Transverse colon (tissue), 3 donors: ENCODE data around the gene RUBCN.

Experiments used
- EP300 ChIP-seq: sonication (generic); formaldehyde crosslinking; IDR thresholded peaks from one replicate; pipeline ENCODE4 v1.6.1; 2017; ENCODE audit warnings: antibody characterized with exemption, low read depth
- TF ChIP-seq, protein P1 (sequence below), 5 experiments: fragments of 200-600 bp in 3 of 5; fragments of 450-650 bp in 2 of 5; sonication (generic) in 3 of 5; IDR thresholded peaks; 1 replicate in 2 of 5; 2 replicates in 3 of 5; pipeline ENCODE4 v1.5.1; 2016 to 2017; ENCODE audit warnings: antibody characterized with exemption in 5 of 5, inconsistent platforms in 3 of 5, mild to moderate bottlenecking in 2 of 5, moderate library complexity in 1 of 5

DNA sequence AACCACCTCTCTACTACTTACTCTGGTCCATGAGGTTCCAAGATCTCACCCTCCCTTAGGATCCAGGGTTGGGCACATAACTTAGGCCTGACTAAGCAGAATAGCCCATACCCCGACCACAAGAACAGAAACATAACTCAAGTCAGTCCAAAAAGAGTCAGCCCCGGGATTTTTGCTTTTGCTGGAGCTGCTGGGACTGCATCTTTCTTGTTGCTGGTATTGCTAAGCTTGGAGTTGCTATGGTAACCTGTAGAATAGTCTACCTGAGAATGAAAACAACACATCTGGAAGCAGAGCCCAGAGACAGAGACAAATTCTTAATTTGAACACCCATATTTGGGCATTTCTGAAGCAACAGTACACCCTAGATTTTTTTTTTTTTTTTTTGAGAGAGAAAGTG lies 6.5 kb downstream of the RUBCN start:
- TF ChIP-seq, protein P1, sequence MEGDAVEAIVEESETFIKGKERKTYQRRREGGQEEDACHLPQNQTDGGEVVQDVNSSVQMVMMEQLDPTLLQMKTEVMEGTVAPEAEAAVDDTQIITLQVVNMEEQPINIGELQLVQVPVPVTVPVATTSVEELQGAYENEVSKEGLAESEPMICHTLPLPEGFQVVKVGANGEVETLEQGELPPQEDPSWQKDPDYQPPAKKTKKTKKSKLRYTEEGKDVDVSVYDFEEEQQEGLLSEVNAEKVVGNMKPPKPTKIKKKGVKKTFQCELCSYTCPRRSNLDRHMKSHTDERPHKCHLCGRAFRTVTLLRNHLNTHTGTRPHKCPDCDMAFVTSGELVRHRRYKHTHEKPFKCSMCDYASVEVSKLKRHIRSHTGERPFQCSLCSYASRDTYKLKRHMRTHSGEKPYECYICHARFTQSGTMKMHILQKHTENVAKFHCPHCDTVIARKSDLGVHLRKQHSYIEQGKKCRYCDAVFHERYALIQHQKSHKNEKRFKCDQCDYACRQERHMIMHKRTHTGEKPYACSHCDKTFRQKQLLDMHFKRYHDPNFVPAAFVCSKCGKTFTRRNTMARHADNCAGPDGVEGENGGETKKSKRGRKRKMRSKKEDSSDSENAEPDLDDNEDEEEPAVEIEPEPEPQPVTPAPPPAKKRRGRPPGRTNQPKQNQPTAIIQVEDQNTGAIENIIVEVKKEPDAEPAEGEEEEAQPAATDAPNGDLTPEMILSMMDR (IDR thresholded peaks at IDR 0.05): no peak
- TF ChIP-seq EP300: no peak
